Rectal smooth muscle tissue (tissue), 1 donor: ENCODE measurements around the gene SCFD2.

Experiments used
- H3K27ac ChIP-seq: one replicate; pipeline ENCODE4 v1.7.0; 2013; ENCODE audit warnings: low read depth, low read length, inconsistent platforms
- H3K27me3 ChIP-seq: one replicate; pipeline ENCODE4 v1.7.0; 2013; ENCODE audit warnings: low read length; ENCODE audit not compliant: control insufficient read depth, insufficient read depth
- H3K36me3 ChIP-seq: one replicate; pipeline ENCODE4 v1.7.0; 2013; ENCODE audit warnings: low read length; ENCODE audit not compliant: control insufficient read depth, insufficient read depth
- H3K4me1 ChIP-seq: one replicate; pipeline ENCODE4 v1.7.0; 2013; ENCODE audit warnings: low read length; ENCODE audit not compliant: control insufficient read depth, insufficient read depth
- H3K4me3 ChIP-seq: one replicate; pipeline ENCODE4 v1.7.0; 2013; ENCODE audit warnings: low read length
- H3K9ac ChIP-seq: one replicate; pipeline ENCODE4 v1.7.0; 2013; ENCODE audit warnings: low read length

SCFD2 gene

GRCh38 chr4:52883707-52884669 is 481.9 kb downstream of the SCFD2 start:
- no peak overlapping the region for H3K4me3 ChIP-seq
- no peaks in the 10 kb centered on the region for H3K27me3 ChIP-seq
- no peaks in the 10 kb centered on the region for H3K36me3 ChIP-seq
- H3K27ac ChIP-seq, result no peak overlapping the region
- no peak overlapping the region for H3K9ac ChIP-seq
- H3K4me1 ChIP-seq, result no peaks in the 10 kb centered on the region

DNA sequence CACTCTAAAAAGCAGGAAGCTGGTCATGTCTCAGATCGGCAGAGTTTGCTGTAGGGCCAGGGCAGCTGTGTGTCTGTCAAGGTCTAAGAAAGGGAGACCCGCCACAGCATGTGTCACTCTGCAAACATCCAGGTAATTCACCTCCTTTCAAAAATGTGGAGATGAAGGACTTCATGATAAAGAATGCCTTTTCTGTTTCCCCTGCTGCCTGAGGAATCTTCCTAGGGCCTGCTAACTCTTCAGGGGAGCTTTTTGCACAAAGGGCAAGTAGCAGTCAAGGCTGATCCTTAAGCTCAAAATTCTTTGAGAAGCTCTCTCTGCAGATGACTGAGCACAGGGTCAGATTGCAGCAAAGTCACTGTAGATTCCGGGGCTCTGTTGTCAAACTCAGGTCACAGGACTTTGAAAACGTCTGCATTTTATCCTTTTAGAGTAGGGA is 482.7 kb downstream of the SCFD2 start:
- Histone ChIP-seq H3K9ac (no peak overlapping the region), H3K27ac (no peak overlapping the region), H3K4me3 (no peak overlapping the region), H3K36me3 (no peaks in the 10 kb centered on the region), H3K4me1 (no peaks in the 10 kb centered on the region), H3K27me3 (no peaks in the 10 kb centered on the region)

GRCh38 chr4:52880994-52881393 is 484.9 kb downstream of the SCFD2 start:
- Histone ChIP-seq H3K36me3 (no peaks in the 10 kb centered on the region), H3K4me1 (no peaks in the 10 kb centered on the region), H3K27ac (no peak overlapping the region), H3K9ac (no peak overlapping the region), H3K27me3 (no peaks in the 10 kb centered on the region), H3K4me3 (no peak overlapping the region)

DNA sequence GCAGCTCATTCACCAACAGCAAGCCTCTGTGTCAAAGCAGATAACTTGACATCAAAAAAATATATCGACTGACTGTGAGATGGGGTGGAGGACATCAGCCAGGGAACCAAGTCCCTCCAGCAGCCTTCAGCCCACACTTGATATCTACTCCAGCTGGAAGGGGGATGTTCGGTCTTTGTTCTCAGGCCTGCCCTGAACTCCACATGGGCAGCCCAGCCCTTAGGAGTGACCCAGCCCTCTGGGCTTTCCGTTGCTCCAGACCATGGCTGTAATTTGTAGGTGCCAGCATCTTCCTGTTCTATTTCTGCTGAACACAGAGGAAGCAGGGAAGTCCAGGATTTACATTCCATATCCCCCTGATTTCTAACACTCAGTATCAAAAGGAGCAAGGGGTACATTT is 486.4 kb downstream of the SCFD2 start:
- no peak overlapping the region for H3K27ac ChIP-seq
- no peaks in the 10 kb centered on the region for H3K4me1 ChIP-seq
- no peak overlapping the region for H3K4me3 ChIP-seq
- H3K36me3 ChIP-seq, result no peaks in the 10 kb centered on the region
- no peaks in the 10 kb centered on the region for H3K27me3 ChIP-seq
- H3K9ac ChIP-seq, result no peak overlapping the region

GRCh38 chr4:52877694-52878093 is 488.2 kb downstream of the SCFD2 start:
- no peaks in the 10 kb centered on the region for H3K4me1 ChIP-seq
- no peak overlapping the region for H3K27ac ChIP-seq
- no peaks in the 10 kb centered on the region for H3K36me3 ChIP-seq
- H3K9ac ChIP-seq, result no peak overlapping the region
- no peaks in the 10 kb centered on the region for H3K27me3 ChIP-seq
- H3K4me3 ChIP-seq, result no peak overlapping the region

DNA sequence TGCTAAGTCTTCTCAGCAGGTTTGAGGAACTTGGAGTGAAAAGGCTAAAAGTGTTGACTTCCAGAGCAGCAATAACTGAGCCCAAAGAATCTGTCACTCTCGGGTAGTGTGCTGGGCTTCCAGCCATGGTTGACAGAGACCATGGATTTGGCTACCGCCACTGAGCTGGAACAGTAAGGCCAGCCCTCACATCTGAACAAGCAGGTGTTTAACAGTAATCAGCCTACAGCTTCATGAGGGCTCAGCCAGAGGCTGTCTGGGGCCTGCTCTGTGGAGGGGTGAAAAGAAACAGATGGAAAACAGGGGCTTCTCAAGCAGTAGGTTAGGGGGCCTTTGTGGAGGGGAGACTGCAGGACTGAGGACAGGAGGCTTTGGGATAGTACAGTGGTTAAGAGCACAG is 488.8 kb downstream of the SCFD2 start:
- no peaks in the 10 kb centered on the region for H3K27me3 ChIP-seq
- H3K36me3 ChIP-seq, result no peaks in the 10 kb centered on the region
- no peak overlapping the region for H3K27ac ChIP-seq
- H3K4me3 ChIP-seq, result no peak overlapping the region
- H3K9ac ChIP-seq, result no peak overlapping the region
- no peaks in the 10 kb centered on the region for H3K4me1 ChIP-seq

- H3K9ac ChIP-seq, result no peak overlapping the region
- no peaks in the 10 kb centered on the region for H3K36me3 ChIP-seq
- no peaks in the 10 kb centered on the region for H3K27me3 ChIP-seq
- H3K4me3 ChIP-seq, result no peak overlapping the region
- no peak overlapping the region for H3K27ac ChIP-seq
- H3K4me1 ChIP-seq, result no peaks in the 10 kb centered on the region
Observed at GRCh38 chr4:52876069-52876468, 489.8 kb downstream of the SCFD2 start.

DNA sequence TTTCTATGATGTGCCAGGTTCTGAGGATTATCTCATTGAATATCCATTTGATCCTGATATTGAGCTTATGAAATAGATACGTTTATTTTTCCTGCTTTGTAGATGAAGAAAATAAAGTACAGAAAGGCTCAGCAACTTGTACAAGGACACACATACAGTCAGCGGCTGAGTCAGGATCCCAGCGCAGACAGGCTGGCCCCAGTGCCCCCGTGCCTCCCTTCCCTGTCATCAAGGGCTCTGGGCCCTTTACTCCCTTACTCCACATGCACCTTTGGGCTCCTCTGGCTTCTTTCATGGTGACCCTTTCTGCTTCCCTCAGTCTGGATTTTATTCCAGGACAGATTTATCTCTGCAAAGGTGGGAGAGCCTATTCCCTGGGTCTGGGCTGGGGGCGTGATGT is 490.9 kb downstream of the SCFD2 start:
- Histone ChIP-seq H3K4me1 (no peaks in the 10 kb centered on the region), H3K4me3 (no peak overlapping the region), H3K27ac (no peak overlapping the region), H3K36me3 (no peaks in the 10 kb centered on the region), H3K9ac (no peak overlapping the region), H3K27me3 (no peaks in the 10 kb centered on the region)

GRCh38 chr4:52873861-52874343 is 492.0 kb downstream of the SCFD2 start:
- H3K27ac ChIP-seq, result no peak overlapping the region
- peaks cover 5% of the 10 kb centered on the region for H3K4me1 ChIP-seq
- no peaks in the 10 kb centered on the region for H3K27me3 ChIP-seq
- H3K9ac ChIP-seq, result no peak overlapping the region
- no peaks in the 10 kb centered on the region for H3K36me3 ChIP-seq
- H3K4me3 ChIP-seq, result no peak overlapping the region

- Histone ChIP-seq H3K4me3 (no peak overlapping the region), H3K36me3 (no peaks in the 10 kb centered on the region), H3K4me1 (peaks cover 5% of the 10 kb centered on the region), H3K27me3 (no peaks in the 10 kb centered on the region), H3K27ac (no peak overlapping the region), H3K9ac (no peak overlapping the region)
Observed at GRCh38 chr4:52873191-52873590, 492.7 kb downstream of the SCFD2 start.

DNA sequence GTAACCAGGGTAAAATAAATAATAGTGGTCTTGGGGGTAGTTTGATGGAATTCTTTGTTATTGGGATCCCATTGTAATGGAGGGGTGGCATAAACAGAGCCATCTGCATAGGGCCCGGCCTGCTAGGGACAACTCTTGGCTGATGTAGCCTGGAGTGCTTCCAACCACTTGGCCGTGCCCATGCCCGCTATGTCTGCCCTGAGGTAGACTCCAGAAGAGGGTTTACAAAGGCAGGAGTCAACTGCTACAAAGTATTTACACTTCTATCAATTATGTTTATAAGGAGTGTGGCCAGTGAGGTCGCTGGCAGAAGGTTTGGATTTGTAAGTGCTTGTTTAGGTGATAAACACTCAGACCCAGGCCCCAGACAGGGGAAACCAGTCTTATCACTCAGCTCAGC is 495.6 kb downstream of the SCFD2 start:
- Histone ChIP-seq H3K4me1 (peaks cover 5% of the 10 kb centered on the region), H3K27ac (no peak overlapping the region), H3K36me3 (no peaks in the 10 kb centered on the region), H3K9ac (no peak overlapping the region), H3K4me3 (no peak overlapping the region), H3K27me3 (no peaks in the 10 kb centered on the region)

DNA sequence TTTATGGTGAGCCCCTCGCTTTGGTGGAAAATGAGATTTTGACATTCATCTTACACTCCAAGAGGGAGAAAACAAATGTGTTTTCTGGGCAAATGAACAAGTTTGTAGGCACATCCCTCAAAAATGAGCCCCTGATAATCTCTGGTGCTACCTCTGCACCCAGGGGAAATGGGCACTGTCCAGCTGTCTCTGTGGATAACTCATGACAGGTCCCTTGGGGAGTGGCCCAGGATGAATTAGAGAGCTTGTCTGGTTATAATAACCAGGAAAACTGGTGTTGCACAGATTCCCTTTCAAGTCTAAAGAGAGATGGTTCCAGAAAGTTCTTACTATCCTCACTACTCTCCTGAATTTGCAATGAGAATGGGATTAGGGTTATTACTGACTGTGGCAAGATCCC is 496.2 kb downstream of the SCFD2 start:
- Histone ChIP-seq H3K4me3 (no peak overlapping the region), H3K27me3 (no peaks in the 10 kb centered on the region), H3K27ac (no peak overlapping the region), H3K9ac (no peak overlapping the region), H3K4me1 (peaks cover 5% of the 10 kb centered on the region), H3K36me3 (no peaks in the 10 kb centered on the region)

DNA sequence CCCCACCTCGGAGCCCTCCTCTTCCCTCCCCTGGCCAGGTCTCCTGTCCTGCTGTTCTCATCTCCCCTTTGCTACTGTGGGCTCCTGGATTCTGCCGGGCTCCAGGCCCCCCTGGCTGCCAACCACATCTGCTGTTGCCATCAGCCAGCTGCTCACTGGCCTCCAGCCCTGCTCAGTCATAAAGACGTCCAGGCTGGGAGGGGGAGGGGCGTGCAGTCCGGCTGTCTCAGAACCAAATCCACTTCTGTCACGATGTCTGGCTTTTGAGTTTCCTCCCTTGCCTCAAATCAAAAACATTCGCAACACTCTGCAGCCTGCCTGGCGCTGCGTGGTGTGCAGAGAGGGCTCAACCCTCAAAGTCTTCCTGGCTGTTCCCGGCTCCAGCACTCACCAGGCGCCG is 496.7 kb downstream of the SCFD2 start:
- Histone ChIP-seq H3K27me3 (no peaks in the 10 kb centered on the region), H3K36me3 (no peaks in the 10 kb centered on the region), H3K27ac (no peak overlapping the region), H3K4me1 (peaks cover 5% of the 10 kb centered on the region), H3K4me3 (no peak overlapping the region), H3K9ac (no peak overlapping the region)
